GM12801 (cell line): Measurements from ENCODE around the gene CCDC190.

Experiments
- CTCF ChIP-seq: IDR thresholded peaks from one replicate; pipeline ENCODE4 v1.5.1; 2011; ENCODE audit warnings: control low read depth; ENCODE audit not compliant: insufficient read length; ENCODE audit errors: extremely low read depth

The CCDC190 gene

GRCh38 chr1:162823231-162823630 is 37.7 kb downstream of the CCDC190 start:
- TF ChIP-seq CTCF, result no peak

DNA sequence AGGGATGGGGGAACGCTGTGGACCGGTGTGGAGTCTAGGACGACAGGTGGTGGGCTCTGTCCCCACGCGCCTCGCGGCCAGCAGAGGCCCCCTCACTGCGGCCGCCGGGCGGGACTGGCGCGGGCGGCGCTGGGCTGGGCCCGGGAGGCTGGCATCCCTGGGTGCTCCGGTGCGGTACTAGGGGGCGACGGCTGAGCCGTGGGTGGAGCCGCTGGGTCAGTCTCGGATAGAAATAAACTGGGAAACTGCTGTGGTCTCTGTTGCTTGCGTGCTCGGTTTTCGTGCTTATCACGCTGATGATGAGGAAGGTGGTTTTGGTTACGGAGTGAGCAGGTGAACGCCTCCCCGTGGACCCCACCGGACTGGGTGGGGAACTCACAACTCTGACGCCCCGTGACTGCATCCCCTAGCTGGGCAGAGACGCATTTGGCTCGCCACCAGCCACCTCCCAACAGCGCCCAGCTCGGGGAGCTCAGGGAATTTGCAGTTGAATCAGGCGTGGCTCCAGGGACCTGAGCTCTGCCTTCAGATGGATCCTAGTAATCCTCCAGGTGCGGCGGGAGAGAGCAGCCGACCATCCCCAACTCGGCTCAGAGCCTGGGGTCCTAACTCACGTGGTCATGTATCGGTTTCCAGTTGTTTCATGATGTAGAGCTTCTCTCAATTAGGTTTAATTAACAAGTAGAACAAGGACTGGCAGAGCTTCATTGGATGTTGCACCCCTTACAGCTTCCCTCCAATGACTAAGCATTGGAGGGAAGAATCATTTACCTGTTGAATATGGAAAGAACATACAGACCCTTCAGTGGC is 38.4 kb downstream of the CCDC190 start:
- TF ChIP-seq CTCF, result no peak
